Osteocyte (in vitro differentiated cells): ENCODE results near the gene UBTF. TPM values are rescaled to one million over a fixed set of nuclear protein-coding genes. Genes with fewer than 3 reads are reported as not detected.
A peak's percentile ranks its signal among the peaks of the same experiment; 100 is the strongest.

Experiments
- DNase-seq: peaks from one replicate; pipeline ENCODE4 v3.0.0; 2021; ENCODE audit warnings: mixed read lengths; ENCODE audit not compliant: unreplicated experiment; ENCODE audit errors: extremely low spot score
- H3K27ac Mint-ChIP-seq: one replicate; pipeline ENCODE4 v1.8.0; 2021; ENCODE audit warnings: mild to moderate bottlenecking, mixed read lengths; ENCODE audit not compliant: unreplicated experiment
- H3K27me3 Mint-ChIP-seq: one replicate; pipeline ENCODE4 v1.8.0; 2021; ENCODE audit warnings: mixed read lengths; ENCODE audit not compliant: unreplicated experiment
- H3K36me3 Mint-ChIP-seq: one replicate; pipeline ENCODE4 v1.8.0; 2021; ENCODE audit warnings: mixed read lengths; ENCODE audit not compliant: unreplicated experiment
- H3K4me1 Mint-ChIP-seq: one replicate; pipeline ENCODE4 v1.8.0; 2021; ENCODE audit warnings: mixed read lengths; ENCODE audit not compliant: unreplicated experiment
- H3K4me3 Mint-ChIP-seq: one replicate; pipeline ENCODE4 v1.8.0; 2021; ENCODE audit warnings: mild to moderate bottlenecking, moderate library complexity, mixed read lengths; ENCODE audit not compliant: unreplicated experiment
- H3K9me3 Mint-ChIP-seq: one replicate; pipeline ENCODE4 v1.8.0; 2021; ENCODE audit warnings: mixed read lengths; ENCODE audit not compliant: unreplicated experiment
- CTCF ChIP-seq: fragments of 200-600 bp; sonication (generic); IDR thresholded peaks from 2 replicates; pipeline ENCODE4 v1.5.0; 2021; ENCODE audit warnings: antibody characterized with exemption, mild to moderate bottlenecking, moderate library complexity
- total RNA-seq: library from RNA; stranded (reverse); gene quantifications from 2 replicates; pipeline ENCODE4 v1.2.1, GENCODE V29; 2021

The UBTF gene
- total RNA-seq, 1 donor from 2014 or later, result 96.9 TPM

GRCh38 chr17:44220213-44221083, 973 bp upstream of the UBTF start:
- peak overlapping the region; percentile 92 for H3K4me3 Mint-ChIP-seq
- peak overlapping the region; percentile 97 for H3K27ac Mint-ChIP-seq
- no peaks in the 10 kb centered on the region for H3K27me3 Mint-ChIP-seq
- peaks cover 30% of the 10 kb centered on the region for H3K4me1 Mint-ChIP-seq
- no peaks in the 10 kb centered on the region for H3K9me3 Mint-ChIP-seq
- H3K36me3 Mint-ChIP-seq, result peaks cover 8% of the 10 kb centered on the region
- TF ChIP-seq CTCF, result peak; percentile 6
- no peak for DNase-seq

GRCh38 chr17:44219108-44219615, 313 bp downstream of the UBTF start:
- peaks cover 30% of the 10 kb centered on the region for H3K4me1 Mint-ChIP-seq
- H3K4me3 Mint-ChIP-seq, result no peak overlapping the region
- H3K27ac Mint-ChIP-seq, result no peak overlapping the region
- H3K27me3 Mint-ChIP-seq, result no peaks in the 10 kb centered on the region
- H3K9me3 Mint-ChIP-seq, result no peaks in the 10 kb centered on the region
- H3K36me3 Mint-ChIP-seq, result peaks cover 17% of the 10 kb centered on the region
- peak; percentile 48 for TF ChIP-seq CTCF
- DNase-seq, result peak; percentile 89

- peaks cover 23% of the 10 kb centered on the region for H3K36me3 Mint-ChIP-seq
- no peaks in the 10 kb centered on the region for H3K9me3 Mint-ChIP-seq
- peaks cover 30% of the 10 kb centered on the region for H3K4me1 Mint-ChIP-seq
- TF ChIP-seq CTCF, result peak; percentile 70
- H3K27ac Mint-ChIP-seq, result peak overlapping the region; percentile 55
- DNase-seq, result peak; percentile 96
- H3K4me3 Mint-ChIP-seq, result peak overlapping the region; percentile 68
- H3K27me3 Mint-ChIP-seq, result no peaks in the 10 kb centered on the region
These were observed 949 bp downstream of the UBTF start for GRCh38 chr17:44218344-44219107.

GRCh38 chr17:44217738-44218343, 1.6 kb downstream of the UBTF start:
- H3K9me3 Mint-ChIP-seq, result no peaks in the 10 kb centered on the region
- no peaks in the 10 kb centered on the region for H3K27me3 Mint-ChIP-seq
- peak overlapping the region; percentile 68 for H3K4me3 Mint-ChIP-seq
- peaks cover 26% of the 10 kb centered on the region for H3K4me1 Mint-ChIP-seq
- DNase-seq, result no peak
- peak overlapping the region; percentile 55 for H3K27ac Mint-ChIP-seq
- peaks cover 28% of the 10 kb centered on the region for H3K36me3 Mint-ChIP-seq
- TF ChIP-seq CTCF, result no peak
